GM19467 (cell line): ENCODE results near the gene FAR2.
"Not testable (repeated sequence)": the region's sequence is repeated elsewhere in the genome, so short reads cannot be mapped to it uniquely, and the experiment has no call there.

ENCODE experiments used
- ATAC-seq: cut with Tn5 transposase; IDR thresholded peaks from one replicate; pipeline ENCODE4 v1.9.1; 2021; ENCODE audit warnings: mild to moderate bottlenecking, moderate library complexity; ENCODE audit not compliant: unreplicated experiment

The FAR2 gene

GRCh38 chr12:29273178-29273843 is 124.2 kb downstream of the FAR2 start:
- no peak for ATAC-seq

- no peak for ATAC-seq
Measured at GRCh38 chr12:29275834-29276233, 126.8 kb downstream of the FAR2 start.

GRCh38 chr12:29277231-29277630 is 128.2 kb downstream of the FAR2 start:
- no peak for ATAC-seq

DNA sequence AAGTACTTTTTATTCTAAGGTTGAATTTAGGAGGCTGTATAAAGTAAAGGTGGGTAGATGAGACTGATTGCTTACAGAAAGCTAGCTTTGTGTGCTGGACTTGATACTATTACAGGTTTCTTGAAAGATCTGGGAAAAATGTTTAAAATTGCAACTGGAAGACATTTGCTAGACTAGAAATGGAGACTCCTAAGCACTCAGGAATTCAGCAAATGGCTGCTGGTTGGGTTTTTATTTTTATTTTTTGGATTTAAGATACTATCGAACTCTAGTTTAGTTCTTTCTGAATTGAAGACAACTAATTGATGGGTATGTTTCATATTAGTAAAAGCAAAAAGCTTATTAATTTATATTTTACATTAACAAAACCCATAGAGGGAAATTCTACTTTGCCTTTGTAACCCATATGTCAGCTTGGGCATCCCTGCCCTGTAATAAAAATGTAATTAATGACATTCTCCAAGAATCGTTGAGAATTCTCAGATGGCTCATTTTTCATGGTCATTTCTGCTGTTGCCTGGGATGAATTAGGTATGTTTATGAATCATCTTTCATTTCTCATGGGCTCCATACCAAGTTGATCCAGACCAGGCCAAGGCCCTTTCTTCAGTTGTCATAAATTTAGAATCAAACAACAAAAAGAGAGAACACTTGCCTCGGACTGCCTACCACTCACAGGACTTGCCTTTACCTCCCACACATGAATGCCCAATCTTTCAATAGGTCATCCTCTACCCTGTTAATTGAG is 129.8 kb downstream of the FAR2 start:
- no peak for ATAC-seq

DNA sequence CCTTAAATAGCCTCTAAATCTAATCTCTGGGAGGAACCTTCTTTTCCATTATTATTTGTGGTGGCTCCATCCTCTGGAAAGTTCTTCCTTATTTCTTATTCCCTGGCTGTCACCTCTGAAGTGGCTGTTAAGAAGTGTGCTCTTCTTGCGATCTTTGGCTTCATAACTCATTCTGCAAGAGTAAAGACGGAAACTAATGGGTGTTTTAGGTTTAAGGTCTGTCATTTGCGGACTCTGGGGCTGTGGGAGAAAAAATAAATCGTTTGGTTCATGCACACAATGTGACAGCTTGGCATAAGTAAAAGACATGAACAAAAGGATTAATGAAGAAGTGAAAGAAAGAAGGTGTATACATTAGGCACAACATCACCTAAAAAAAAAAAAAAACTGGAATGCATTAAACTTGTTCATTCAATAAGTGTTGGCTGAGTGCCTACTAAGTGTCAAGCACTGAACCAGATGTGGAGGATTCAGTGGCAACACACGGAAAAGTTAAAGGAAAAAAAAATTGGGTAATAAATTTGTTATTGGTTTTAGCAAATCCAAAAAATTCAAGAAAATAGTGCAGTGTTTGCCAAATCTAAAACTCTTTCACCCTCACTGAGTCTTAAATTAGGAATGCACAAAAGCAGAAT is 132.4 kb downstream of the FAR2 start:
- ATAC-seq = no peak

- no peak for ATAC-seq
Measured at GRCh38 chr12:29282031-29282816, 133.1 kb downstream of the FAR2 start.

GRCh38 chr12:29283969-29284700 is 135.1 kb downstream of the FAR2 start:
- ATAC-seq = no peak

DNA sequence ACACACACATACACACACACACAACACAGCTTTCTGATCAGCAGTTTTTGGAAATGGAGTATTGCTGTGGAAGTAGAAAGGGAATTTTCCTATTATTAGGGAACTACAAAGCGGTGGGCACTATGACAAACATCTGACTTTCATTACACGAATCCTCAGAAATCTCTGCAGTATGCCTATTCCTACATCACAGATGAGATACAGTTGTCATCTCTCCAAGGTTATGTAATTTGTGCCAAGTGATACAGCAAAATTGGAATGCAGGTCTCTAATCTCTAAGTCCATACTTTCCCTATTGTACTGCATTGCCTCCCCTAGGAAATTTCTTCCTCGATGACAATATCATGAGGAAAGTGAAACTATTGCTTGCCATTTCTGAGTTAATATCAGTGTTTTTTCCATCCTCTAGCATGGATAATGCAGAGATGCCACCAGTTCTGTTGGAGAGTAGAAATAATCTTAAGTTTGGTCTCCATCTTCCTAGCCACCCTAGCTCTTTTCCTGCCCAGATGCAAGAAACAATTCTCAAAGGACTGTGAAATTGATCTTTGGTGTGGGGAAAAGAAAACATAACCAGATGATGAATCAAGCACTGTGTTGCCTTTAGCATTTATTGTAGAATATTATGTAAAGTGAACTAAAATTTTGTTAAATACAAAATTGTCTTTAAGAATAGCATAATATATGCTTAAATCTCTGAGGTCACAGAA is 137.2 kb downstream of the FAR2 start:
- no peak for ATAC-seq

DNA sequence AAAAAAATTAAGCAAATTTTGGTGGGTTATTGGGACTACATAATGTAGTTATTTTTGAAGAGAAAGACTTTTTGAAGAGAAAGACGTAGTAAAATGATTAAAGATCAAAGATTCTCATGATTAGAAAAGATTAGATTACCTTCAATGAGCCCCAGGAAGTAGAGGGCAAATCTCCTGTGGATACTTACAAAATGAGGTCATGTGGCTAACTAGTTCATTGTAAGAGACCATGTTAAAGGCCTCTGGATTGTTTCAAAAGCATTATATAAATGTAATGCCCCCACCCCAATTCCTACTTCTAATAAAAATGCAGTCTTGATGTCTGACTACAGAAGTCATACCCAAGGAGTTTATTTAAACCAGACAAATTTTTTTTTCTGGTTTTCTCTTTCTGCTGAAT is 138.5 kb downstream of the FAR2 start:
- no peak for ATAC-seq

GRCh38 chr12:29288031-29288430 is 139.0 kb downstream of the FAR2 start:
- ATAC-seq = no peak

- ATAC-seq = not testable (repeated sequence)
Measured at GRCh38 chr12:29290475-29290874, 141.4 kb downstream of the FAR2 start.

DNA sequence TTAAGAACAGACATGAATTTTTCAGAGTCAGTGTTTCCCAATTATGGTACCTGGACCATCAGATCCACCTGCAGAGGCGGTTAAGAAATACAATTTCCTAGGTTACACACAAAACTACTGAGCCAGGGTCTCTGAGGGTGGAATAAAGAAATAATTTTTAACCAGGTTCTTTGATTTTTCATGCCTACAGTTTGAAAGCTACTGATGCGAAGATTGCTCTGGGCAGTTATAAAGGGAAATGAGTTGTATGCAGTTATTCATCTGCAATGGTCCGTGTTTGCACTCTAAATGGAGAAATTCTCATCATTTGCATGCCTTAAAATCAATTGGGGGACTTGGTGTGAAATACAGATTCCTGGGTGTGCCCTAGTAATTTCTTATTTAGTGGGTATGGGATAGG is 142.1 kb downstream of the FAR2 start:
- ATAC-seq = no peak

DNA sequence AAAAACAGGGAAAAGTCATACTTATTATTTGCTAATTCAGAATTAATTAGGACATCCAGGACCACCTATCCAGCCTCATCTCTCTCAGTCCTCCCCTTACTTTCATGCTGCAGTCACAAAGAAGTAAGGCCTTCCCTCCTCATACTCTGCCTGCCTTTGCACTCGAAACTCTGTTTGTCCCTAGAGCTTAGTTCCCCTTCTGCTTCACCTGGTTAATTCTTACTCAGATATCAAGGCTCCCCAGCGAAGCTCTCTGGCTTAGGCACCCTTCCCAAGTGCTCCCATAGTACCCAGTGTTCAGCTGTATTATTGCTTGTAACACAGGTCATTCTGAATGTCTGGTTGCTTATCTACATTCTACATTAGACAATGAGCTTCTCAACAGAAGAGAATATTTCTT is 150.6 kb downstream of the FAR2 start:
- ATAC-seq = no peak

DNA sequence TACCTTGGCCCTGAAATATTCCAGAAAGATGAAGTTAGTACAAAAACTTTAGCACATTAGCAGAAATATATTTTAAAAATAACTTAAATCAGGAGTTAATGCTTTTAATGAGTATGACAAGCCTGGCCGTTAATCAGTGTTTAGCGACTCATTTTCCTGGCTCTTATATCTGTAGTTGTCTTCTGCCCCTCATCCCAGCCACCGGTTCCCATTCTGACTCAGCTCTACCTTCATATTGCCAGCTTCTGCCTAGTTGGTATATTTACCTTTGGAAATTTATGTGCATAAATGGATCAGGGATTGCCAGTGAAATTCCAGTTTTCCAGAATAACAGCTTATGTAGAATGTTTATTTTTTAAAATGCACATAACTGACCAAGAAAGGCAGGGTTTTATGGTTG is 152.0 kb downstream of the FAR2 start:
- ATAC-seq = no peak

GRCh38 chr12:29304388-29304787 is 155.3 kb downstream of the FAR2 start:
- no peak for ATAC-seq

DNA sequence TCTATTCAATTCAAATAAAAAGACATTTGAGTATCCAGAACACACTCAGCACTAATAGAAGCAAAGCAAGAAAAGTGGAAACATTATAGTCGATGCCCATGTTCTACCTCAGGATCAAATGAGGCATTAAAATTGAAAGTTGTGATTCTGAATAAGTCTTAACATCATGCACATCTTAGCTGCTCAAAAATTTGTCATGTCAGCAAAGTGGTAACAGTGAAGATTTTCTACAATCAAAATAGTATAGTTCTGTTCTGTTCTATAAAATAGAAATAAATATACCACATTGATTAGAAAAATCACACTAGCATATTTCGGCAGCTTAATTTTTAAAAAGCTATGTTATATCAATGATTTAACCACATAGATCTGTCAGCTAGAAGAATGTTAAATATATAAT is 157.2 kb downstream of the FAR2 start:
- ATAC-seq = no peak

GRCh38 chr12:29306682-29307081 is 157.6 kb downstream of the FAR2 start:
- no peak for ATAC-seq

GRCh38 chr12:29309320-29309902 is 160.3 kb downstream of the FAR2 start:
- no peak for ATAC-seq

GRCh38 chr12:29310899-29311298 is 161.8 kb downstream of the FAR2 start:
- no peak for ATAC-seq

GRCh38 chr12:29314416-29314815 is 165.3 kb downstream of the FAR2 start:
- ATAC-seq = no peak
